MV-4-11 (cell line): ENCODE data around the gene SPHK1.

ENCODE experiments used
- DNase-seq: peaks from one replicate; lab custom pipeline; 2025; lab: John Stamatoyannopoulos, UW

The SPHK1 gene

DNA sequence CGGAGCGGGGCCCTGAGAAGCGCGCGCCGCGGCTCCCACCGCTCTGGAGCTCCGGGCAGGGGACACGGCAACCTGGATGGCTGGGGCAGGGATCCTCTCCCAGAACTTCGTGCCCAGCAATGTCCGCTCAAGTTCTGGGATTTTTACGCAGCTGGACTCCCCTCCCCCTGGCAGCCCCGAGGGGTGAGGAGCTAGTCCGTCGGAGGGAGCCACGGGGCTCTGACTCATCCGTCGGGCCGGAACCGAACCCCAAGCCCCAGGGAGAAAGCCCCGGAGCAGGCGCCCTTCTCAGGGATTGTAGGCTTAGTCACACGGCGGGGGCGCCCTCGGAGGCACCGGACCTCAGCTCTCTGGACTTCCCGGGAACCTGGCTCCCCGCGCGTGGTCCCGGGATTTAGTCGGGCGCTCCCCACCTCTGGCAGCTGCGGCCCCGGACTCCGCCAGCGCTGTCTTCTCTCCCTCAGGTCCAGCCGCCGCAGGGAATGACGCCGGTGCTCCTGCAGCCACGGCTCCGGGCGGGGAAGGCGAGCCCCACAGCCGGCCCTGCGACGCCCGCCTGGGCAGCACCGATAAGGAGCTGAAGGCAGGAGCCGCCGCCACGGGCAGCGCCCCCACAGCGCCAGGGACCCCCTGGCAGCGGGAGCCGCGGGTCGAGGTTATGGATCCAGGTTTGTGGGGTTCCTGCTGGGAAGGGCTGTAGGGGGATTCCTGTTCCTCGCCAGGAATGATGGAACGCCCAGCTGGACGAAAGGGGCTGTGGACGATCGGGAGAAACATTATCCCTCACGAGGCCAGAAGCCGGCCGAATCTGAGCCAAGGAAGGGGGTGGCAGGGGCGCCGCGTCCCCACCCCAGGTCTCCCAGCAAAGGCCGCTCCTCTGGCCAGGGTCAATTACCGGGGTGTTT lies 830 bp downstream of the SPHK1 start:
- no peak for DNase-seq

DNA sequence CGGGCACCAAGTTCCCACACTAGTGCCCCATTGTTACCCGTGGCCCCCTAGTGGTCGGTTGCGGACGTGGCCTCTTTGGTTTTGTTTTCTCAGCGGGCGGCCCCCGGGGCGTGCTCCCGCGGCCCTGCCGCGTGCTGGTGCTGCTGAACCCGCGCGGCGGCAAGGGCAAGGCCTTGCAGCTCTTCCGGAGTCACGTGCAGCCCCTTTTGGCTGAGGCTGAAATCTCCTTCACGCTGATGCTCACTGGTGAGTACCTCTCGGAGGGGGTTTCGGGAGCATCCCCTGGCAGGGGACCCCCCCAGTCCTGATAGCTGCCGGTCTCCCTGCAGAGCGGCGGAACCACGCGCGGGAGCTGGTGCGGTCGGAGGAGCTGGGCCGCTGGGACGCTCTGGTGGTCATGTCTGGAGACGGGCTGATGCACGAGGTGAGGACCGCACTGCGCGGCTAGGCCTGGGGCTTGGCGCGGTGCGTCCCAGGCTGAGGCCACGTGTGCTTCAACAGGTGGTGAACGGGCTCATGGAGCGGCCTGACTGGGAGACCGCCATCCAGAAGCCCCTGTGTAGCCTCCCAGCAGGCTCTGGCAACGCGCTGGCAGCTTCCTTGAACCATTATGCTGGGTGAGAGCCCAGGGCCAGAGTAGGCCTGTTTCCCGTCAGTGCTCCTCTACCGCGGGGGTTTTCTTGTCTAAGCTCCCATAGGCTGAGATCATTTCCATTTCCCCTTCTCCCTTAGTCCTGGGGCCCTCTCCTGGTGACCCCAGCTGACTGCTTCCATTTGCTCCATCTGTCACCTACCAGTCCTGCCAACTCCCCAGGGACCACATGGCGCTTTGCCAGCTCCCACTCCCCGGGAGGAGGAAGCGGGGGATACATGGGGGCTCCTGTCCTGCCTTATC lies 1.7 kb downstream of the SPHK1 start:
- DNase-seq: peak; percentile 74

DNA sequence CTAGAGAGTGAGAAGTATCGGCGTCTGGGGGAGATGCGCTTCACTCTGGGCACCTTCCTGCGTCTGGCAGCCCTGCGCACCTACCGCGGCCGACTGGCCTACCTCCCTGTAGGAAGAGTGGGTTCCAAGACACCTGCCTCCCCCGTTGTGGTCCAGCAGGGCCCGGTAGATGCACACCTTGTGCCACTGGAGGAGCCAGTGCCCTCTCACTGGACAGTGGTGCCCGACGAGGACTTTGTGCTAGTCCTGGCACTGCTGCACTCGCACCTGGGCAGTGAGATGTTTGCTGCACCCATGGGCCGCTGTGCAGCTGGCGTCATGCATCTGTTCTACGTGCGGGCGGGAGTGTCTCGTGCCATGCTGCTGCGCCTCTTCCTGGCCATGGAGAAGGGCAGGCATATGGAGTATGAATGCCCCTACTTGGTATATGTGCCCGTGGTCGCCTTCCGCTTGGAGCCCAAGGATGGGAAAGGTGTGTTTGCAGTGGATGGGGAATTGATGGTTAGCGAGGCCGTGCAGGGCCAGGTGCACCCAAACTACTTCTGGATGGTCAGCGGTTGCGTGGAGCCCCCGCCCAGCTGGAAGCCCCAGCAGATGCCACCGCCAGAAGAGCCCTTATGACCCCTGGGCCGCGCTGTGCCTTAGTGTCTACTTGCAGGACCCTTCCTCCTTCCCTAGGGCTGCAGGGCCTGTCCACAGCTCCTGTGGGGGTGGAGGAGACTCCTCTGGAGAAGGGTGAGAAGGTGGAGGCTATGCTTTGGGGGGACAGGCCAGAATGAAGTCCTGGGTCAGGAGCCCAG lies 2.8 kb downstream of the SPHK1 start:
- DNase-seq: no peak

DNA sequence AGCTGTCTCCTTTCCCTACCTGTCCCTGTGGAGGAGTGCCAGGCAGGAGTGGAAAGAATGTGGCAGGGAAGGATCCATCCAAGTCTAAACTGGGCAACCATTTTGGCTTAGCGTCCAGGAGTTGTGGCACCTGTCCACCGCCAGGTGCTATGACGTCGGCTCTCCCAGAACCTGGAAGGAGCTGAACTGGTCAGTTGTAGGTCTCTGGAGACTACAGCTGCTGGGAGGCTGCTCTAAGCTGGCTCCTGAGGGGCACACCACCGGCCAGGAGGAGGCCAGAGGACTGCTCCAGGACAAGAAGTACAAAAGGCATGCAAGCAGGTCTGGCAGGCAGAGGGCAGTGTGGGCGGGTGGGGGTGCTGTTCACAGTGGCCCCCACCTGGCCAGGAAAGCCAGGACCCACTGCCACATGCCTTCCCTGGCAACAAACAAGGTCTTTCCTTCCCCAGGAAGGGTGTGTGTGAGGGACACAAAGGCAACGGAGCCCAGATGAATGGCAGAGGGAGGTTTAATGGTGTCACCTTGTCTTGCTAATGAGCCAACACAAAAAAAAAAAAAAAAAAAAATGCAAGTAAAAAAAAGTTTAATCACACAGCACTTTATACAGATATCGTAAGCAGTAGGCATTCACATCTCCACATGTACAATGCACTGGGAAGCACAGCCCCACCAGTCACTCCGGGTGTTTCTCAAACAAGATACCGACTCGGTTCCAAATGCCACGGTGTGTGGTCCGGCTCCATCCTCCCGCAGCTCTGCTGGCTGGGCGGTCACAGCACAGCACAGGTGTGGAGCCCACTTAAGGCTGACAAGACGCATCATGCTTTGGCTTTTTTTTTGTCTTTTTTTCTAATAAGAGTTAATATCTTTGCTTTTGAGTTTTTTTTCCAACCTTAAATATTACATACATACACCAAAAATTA lies 4.8 kb downstream of the SPHK1 start:
- no peak for DNase-seq

DNA sequence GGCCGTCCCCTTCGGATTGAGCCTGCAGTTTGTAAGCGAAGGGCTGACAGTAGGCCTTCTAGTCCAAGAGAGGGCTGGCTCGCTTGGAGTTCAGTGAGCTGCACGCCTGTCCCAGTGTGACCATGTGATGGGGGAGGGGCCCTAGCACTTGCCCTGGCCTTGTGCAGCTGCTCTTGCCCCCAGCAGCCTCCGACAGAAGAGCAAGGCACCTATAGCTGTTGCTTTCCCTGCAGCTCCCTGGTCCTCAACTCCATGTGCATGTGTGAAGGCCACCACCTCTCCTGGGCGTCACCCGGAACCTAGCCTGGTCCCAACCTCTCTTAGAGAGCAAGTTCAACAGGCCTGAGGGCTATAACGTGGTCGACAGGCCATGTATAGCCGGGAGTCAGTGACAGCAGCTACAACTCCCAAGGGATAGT lies 5.6 kb downstream of the SPHK1 start:
- DNase-seq: no peak

DNA sequence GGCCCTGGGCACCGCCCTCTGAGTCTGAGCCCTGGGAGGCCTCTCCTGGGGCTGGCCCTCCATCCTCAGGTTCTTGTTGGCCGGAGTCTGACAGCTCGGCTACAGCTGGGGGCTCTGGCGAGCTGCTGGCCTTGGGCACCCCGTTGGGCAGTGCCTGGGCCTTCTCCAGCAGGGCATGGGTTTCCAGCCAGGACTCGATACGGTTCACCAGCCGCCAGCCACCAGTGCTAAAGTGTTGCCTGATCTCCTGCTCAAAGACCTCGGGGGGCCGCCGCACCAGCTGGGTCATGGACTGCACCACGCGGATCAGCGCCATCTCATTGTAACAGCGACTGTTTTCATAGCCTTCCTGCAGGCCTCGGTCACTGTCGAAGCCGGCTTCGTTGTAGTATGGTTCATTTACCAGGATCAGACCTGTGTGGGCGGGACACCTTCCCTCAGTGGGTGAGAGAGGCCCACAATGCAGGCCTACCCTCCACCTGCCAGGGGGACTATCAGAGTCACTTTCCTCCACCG lies 6.8 kb downstream of the SPHK1 start:
- no peak for DNase-seq

DNA sequence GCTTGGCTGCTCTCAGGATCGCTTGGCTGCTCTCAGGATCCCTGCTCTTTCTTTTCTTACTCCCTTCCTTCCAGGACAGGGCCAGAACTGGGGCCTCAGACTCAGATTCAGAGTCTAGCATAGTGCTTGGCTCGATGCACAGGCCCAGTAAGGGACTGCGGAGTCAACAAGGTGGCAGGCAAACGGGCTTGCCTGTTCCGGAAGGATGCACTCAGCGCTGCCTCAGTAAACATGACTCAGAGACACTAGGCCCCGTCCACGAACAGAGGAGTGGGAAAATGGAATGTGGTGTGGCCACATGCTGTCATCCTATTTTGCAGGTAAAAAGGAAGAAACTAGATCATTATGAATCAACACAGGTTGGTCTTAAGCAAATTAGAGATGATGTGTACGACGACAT lies 9.8 kb downstream of the SPHK1 start:
- DNase-seq: no peak

DNA sequence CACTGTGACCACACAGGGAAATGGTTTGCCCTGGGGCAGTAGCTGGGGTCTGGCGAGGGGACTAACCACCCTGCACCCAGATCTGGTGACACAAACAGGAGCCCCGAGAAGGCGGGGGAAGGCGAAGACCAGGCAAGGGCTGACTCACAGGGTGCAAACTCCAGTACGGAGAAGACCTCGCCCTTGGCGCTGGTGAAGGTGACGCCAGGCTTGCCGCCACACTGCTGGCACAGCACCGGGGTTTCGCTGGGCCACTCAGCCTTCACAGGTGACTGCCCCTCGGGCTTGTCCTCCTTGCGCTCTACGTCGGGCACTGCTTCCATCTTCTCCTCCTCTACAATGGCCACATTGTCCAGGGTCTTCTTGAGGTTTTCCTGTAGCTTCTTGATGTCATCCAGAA lies 11.6 kb downstream of the SPHK1 start:
- DNase-seq: no peak

DNA sequence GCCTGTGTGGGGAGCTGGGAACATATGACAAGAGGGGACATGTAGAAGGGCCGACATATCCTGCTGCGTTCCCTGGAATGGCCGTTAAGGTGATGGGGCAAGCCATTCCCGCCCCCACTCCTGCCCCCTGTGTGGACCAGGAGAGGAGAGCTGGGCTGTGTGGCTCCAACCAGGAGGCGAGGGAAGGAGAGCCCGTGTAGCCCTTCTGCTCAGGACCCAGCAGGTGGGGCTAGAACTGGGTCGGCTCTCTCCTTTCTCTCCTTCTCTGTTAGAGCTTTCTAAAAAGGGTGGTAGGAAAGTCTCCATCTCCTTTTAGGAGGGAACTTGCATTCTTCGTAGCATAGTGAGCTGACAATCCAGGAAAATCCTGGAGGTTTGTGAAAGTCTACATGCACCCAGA lies 12.8 kb downstream of the SPHK1 start:
- DNase-seq: no peak

DNA sequence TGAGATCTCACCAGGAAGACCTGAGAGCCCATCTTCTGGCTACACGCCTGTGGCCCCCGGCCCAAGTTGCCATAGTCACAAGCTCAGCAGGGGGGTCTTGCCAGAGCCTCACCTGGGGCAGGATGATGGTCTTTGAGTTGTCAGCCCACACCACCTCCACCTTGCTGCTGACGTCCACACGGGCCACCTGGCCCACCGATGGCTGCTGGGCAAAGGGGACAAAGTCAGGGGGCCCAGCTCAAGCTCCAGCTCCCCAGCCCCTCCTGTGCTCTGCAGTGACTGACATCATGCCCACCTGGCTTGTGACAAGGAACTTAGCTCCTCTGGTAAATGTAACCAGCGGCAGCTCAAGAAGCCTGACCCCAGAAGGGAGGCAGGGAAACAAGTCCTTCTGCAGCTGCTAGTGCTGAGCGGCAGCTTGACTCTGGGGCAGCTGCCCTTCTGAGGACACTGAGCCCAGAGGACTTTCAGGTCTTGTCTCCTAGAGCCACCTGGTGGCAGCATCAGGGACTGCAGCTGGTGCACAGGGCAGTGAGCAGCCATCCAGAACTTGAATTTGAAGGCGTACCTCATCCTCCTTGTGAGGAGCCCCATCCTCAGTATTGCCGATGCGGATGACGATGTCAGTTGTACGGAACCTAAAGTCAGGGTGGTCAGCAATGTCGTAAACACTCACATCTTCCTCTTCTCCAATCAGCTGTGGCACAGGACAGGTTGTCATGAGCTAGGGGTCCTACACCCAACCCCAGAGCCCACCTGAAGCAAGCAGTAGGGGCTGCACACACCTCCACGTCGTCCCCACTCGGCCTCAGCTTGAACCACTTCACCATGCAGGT lies 13.5 kb downstream of the SPHK1 start:
- peak; percentile 74 for DNase-seq

DNA sequence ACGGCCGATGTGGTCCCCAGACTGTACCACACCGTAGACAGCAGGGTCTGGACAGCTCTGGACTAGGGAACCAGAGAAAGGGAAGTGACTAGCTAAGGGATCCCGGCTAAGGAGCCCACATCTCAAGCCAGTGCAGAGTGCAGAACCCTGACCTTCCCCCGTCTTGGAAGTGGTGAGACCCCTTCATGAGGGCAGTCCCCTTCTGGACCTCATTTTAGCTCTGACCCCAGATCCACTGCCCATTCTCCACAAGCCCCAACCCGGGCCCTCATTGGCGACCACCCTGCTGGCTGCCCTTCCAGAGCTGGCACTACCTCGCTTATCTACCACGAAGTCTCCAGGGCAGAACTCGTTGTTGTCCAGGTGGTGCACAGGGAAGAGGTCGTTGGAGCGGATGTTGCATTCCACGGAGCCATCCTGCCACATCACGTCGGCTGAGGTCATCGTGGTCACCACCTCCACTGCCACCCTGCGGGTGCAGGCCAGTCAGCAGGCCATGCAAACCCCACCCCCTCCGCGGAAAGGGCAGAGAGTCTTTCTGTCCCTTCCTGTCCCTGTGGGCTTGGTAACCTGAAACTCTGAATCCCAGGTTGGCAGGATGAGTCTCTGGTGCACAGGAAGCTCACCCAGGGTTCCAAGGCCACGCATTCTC lies 14.2 kb downstream of the SPHK1 start:
- DNase-seq: peak; percentile 21

DNA sequence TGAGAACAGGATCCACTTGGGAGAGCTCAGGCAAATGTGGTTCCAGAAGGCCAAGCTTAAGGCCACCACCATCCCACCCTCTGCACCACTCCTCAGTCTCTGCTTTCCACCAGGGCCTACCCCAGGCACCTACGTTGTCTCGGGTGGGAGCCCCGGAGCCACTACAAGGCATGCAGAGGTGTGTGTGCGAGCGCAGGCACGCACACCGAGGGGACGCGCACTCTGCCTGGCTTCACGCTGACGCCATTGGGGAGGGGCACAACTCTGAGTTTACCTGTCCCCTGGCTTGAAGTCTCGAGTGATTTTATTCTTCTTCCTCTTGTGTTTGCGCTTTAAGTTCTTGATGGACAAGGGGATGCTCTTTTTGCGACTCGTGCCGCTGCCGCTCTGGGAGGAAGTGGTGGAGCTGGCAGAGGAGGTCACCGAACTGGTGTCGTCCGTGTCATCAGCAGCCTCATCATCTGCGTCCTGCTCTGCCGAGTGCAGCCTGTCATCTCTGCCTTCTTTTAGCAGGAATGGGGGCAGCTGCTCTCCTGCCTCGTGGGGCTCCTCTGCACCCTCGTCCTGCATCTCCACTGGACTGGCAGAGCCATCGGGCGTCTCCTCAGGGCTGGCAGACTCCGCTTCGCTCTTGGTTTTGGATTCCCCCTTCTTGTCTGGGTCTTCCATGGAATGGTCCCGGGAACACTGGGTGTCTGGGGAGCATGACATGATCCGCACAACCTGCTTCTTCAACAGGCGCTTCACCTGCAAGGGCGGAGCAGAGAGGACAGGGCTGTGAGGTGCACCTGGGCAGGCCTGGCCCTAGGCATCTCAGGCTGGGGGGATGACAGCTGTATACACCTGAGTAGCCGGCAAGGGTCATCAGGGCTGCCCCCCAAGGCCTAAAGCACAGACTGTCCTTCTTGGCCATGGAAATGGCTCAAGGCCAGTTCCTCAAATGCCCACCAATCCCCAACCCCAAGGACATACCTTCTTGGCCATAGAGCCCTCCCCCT lies 15.1 kb downstream of the SPHK1 start:
- peak; percentile 13 for DNase-seq

DNA sequence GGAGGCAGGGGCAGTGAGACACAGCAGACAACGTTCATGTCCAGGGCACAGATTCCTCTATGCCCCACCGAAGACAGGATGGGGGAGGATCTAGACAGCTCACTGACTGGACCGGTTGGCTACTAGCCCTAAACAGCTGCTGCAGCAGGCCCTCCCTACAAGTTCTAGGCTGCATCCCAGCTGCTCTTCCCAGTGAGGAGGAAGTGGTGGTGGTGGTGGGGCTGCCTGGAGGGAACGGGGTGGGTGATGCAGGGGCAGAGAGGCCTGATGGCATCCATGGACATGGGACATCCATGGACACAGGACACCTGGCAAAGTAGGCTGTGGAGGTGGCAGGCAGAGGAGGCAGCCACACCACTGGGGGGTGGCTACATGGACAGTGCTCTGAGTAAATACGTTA lies 18.3 kb downstream of the SPHK1 start:
- no peak for DNase-seq

DNA sequence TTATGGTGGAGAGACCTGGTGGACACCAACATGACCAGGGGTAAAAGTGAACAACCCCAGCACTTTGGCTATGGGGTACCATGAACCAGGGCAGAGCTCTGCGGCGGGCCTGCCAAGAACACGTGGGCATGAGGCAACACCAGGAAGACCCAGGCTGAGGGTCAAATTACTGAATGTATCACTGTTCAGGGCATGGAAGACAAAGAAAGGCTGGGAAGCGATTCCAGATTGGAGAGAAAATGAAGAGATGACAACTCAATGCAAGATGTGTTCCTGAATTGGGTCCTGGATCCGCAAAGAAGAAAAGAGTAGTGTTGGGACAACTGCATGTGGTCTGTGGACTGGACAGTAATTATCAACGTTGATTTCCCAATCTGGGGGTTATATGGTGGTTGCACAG lies 19.8 kb downstream of the SPHK1 start:
- no peak for DNase-seq

DNA sequence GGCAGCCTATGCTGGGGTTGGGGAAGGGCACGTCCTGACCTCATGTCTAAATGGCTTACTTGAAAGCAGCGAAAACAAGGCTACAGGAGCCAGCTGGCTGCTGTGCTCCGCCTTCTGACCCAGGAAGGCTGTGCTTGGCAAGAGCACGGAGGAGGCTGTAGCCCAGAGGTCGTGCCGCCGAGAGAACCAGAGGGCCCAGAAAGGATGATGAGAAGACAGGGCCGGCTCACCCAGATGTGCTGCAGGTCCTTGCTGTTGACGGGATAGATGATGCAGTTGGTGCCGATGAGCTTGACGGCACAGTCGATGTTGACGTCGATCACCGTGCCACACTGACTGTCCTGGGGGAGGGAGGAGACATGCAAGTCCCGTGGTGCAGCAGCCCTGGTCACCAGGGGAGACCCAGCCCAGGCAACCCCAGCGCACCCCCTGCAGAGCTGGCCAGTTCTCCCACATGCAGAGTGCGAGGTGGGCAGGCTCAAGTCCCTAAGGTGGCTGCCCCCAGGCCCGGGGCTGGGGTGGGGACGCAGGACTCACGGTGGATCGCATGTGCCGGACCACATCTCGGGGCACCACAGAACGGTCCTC lies 20.7 kb downstream of the SPHK1 start:
- no peak for DNase-seq

DNA sequence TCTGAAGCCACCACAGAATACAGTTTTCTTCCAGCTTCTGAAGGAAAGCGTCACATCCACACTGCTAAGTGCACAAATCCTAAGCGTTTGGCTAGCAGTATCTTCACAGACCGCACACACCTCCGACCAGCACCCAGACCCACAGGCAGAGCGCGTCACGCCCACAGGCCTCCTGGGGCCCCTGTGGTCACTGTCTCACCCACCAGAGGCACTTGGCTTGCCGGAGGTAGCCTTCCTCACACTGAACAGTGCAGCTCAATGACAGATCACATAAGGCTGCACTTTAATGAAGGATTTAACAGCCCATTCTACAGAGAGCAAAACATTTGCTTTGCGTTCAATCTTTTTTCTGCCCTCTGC lies 21.2 kb downstream of the SPHK1 start:
- DNase-seq: peak; percentile 6

DNA sequence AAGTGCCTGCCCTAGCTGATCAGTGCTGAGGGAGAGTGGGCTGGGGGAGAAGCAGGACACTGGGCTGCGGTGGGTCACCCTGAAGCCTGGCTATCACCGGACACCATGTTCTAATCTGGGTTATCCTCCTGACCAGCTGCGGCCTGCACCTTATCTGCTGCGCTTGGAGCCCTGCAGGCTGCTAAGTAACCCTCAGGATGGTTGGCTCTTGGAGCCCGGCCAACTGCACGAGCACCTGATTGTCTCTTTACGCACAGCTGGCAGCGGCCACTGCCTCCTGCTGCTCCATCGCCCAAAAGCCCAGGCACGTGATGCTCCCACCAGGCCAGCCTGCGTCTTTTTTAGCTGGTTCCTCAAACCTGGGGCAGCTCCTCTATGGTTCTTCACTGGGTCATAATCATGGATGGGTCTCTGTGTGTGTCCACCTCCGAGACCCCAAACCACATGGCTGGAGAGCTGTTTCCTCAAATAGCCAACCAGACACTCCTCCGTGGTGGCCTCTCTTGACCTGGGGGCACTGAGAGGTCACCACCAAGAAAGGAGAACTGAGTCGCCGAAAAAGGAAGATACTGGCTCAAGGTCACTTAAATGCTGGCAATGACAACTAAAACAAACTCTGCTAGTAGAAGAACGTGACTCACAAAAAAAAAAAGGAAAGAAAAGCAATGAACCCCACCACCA lies 21.7 kb downstream of the SPHK1 start:
- peak; percentile 94 for DNase-seq
